ENCODE measurements around the gene PC. TPM values are rescaled to one million over a fixed set of nuclear protein-coding genes. Genes with fewer than 3 reads are reported as not detected.

The PC gene
- total RNA-seq, 1 donor from 2014 or later, result 8.6 TPM

- intact Hi-C loops (cut with DNase I), result no loop called here
- DNase-seq (peak; percentile 83), ATAC-seq (ENCODE audit: poor library complexity) (peak; percentile 94)
Observed at GRCh38 chr11:66985508-66986177, 27.5 kb upstream of the PC start.

- no peak for DNase-seq
- no peak for ATAC-seq (ENCODE audit: poor library complexity)
- intact Hi-C loops (cut with DNase I), result no loop called here
Observed at GRCh38 chr11:66983275-66983924, 25.2 kb upstream of the PC start.

- DNase-seq (peak; percentile 93), ATAC-seq (ENCODE audit: poor library complexity) (peak; percentile 34)
- intact Hi-C loops (cut with DNase I), result no loop called here
Observed at GRCh38 chr11:66981976-66982578, 23.9 kb upstream of the PC start.

- ATAC-seq (ENCODE audit: poor library complexity), result no peak
- DNase-seq, result no peak
- intact Hi-C loops (cut with DNase I), result no loop called here
Observed at GRCh38 chr11:66979336-66979980, 21.3 kb upstream of the PC start.

- intact Hi-C loops (cut with DNase I), result no loop called here
- ATAC-seq (ENCODE audit: poor library complexity) (no peak), DNase-seq (no peak)
Observed at GRCh38 chr11:66978717-66979116, 20.5 kb upstream of the PC start.

GRCh38 chr11:66978229-66978628, 20.0 kb upstream of the PC start:
- intact Hi-C loops (cut with DNase I), result no loop called here
- ATAC-seq (ENCODE audit: poor library complexity) (no peak), DNase-seq (no peak)

GRCh38 chr11:66976925-66977324, 18.7 kb upstream of the PC start:
- intact Hi-C loops (cut with DNase I), result no loop called here
- DNase-seq, result no peak
- ATAC-seq (ENCODE audit: poor library complexity), result no peak

GRCh38 chr11:66976028-66976467, 17.9 kb upstream of the PC start:
- intact Hi-C loops (cut with DNase I), result no loop called here
- DNase-seq (no peak), ATAC-seq (ENCODE audit: poor library complexity) (no peak)

GRCh38 chr11:66975405-66976027, 17.3 kb upstream of the PC start:
- ATAC-seq (ENCODE audit: poor library complexity) (no peak), DNase-seq (no peak)
- intact Hi-C loops (cut with DNase I), result no loop called here

GRCh38 chr11:66974724-66975404, 16.7 kb upstream of the PC start, which contains the start of gene C11orf86:
C11orf86 (plus strand) TSS chr11:66975304; CDS start chr11:66975363, 59 bp downstream.
- no peak for DNase-seq
- ATAC-seq (ENCODE audit: poor library complexity), result no peak
- intact Hi-C loops (cut with DNase I), result no loop called here

GRCh38 chr11:66973956-66974580, 15.9 kb upstream of the PC start:
- no peak for ATAC-seq (ENCODE audit: poor library complexity)
- no peak for DNase-seq
- intact Hi-C loops (cut with DNase I), result no loop called here

- DNase-seq (no peak), ATAC-seq (ENCODE audit: poor library complexity) (no peak)
- intact Hi-C loops (cut with DNase I), result no loop called here
Observed at GRCh38 chr11:66971488-66971887, 13.3 kb upstream of the PC start.

- no peak for DNase-seq
- intact Hi-C loops (cut with DNase I), result no loop called here
- ATAC-seq (ENCODE audit: poor library complexity), result peak; percentile 69
Observed at GRCh38 chr11:66970807-66971442, 12.7 kb upstream of the PC start.

GRCh38 chr11:66970371-66970806, 12.2 kb upstream of the PC start:
- intact Hi-C loops (cut with DNase I), result no loop called here
- DNase-seq (no peak), ATAC-seq (ENCODE audit: poor library complexity) (no peak)

GRCh38 chr11:66969584-66970225, 11.5 kb upstream of the PC start:
- no peak for DNase-seq
- no peak for ATAC-seq (ENCODE audit: poor library complexity)
- intact Hi-C loops (cut with DNase I), result no loop called here

- ATAC-seq (ENCODE audit: poor library complexity) (peak; percentile 30), DNase-seq (no peak)
- intact Hi-C loops (cut with DNase I), result no loop called here
Observed at GRCh38 chr11:66967670-66968425, 9.7 kb upstream of the PC start.

GRCh38 chr11:66966351-66966750, 8.2 kb upstream of the PC start:
- ATAC-seq (ENCODE audit: poor library complexity) (no peak), DNase-seq (no peak)
- intact Hi-C loops (cut with DNase I), result no loop called here
